Glutamatergic neuron (in vitro differentiated cells): ENCODE results near the gene DGAT2L6. TPM values are rescaled to one million over a fixed set of nuclear protein-coding genes. Genes with fewer than 3 reads are reported as not detected.

Experiments used
- DNase-seq: peaks from one replicate; pipeline ENCODE4 v3.0.0; 2022
- H3K27ac Mint-ChIP-seq: one replicate; pipeline ENCODE4 v1.8.0; 2020; ENCODE audit warnings: mild to moderate bottlenecking, mixed read lengths, inconsistent platforms; ENCODE audit not compliant: unreplicated experiment
- H3K27me3 Mint-ChIP-seq: one replicate; pipeline ENCODE4 v1.8.0; 2020; ENCODE audit warnings: mild to moderate bottlenecking, moderate library complexity, mixed read lengths, inconsistent platforms; ENCODE audit not compliant: unreplicated experiment
- H3K36me3 Mint-ChIP-seq: one replicate; pipeline ENCODE4 v1.8.0; 2020; ENCODE audit warnings: mild to moderate bottlenecking, mixed read lengths, inconsistent platforms; ENCODE audit not compliant: unreplicated experiment
- H3K4me1 Mint-ChIP-seq: one replicate; pipeline ENCODE4 v1.8.0; 2020; ENCODE audit warnings: mild to moderate bottlenecking, low read depth, mixed read lengths, inconsistent platforms; ENCODE audit not compliant: unreplicated experiment
- H3K4me3 Mint-ChIP-seq: one replicate; pipeline ENCODE4 v1.8.0; 2020; ENCODE audit warnings: mild to moderate bottlenecking, mixed read lengths, inconsistent platforms; ENCODE audit not compliant: unreplicated experiment
- H3K9me3 Mint-ChIP-seq: one replicate; pipeline ENCODE4 v1.8.0; 2020; ENCODE audit warnings: mild to moderate bottlenecking, moderate library complexity, mixed read lengths, inconsistent platforms; ENCODE audit not compliant: unreplicated experiment
- CTCF ChIP-seq: fragments of 200-600 bp; sonication (generic); IDR thresholded peaks from one replicate; pipeline ENCODE4 v1.5.0; 2021; ENCODE audit not compliant: partially characterized antibody, unreplicated experiment
- total RNA-seq: library from RNA; stranded (reverse); fragmentation: NEBNext Ultra II Directional; extraction: Animal tissue kit (Norgen Biotek cat#: 25700); gene quantifications from one replicate; pipeline ENCODE4 v1.2.1, GENCODE V29; 2021; ENCODE audit not compliant: unreplicated experiment

DGAT2L6 gene
- total RNA-seq, 1 donor from 2014 or later, result not detected

GRCh38 chrX:70166601-70167590, 10.4 kb upstream of the DGAT2L6 start:
- H3K9me3 Mint-ChIP-seq, result no peaks in the 10 kb centered on the region
- H3K4me3 Mint-ChIP-seq, result no peak overlapping the region
- peaks cover 15% of the 10 kb centered on the region for H3K4me1 Mint-ChIP-seq
- no peak for DNase-seq
- H3K27me3 Mint-ChIP-seq, result no peaks in the 10 kb centered on the region
- peak overlapping the region; percentile 17 for H3K27ac Mint-ChIP-seq
- TF ChIP-seq CTCF, result no peak
- H3K36me3 Mint-ChIP-seq, result no peaks in the 10 kb centered on the region

- Mint-ChIP-seq H3K27me3 (no peaks in the 10 kb centered on the region), H3K4me1 (peaks cover 17% of the 10 kb centered on the region), H3K27ac (peak overlapping the region; percentile 49), H3K4me3 (peak overlapping the region; percentile 65), H3K9me3 (no peaks in the 10 kb centered on the region), H3K36me3 (no peaks in the 10 kb centered on the region)
- no peak for TF ChIP-seq CTCF
- no peak for DNase-seq
Observed at GRCh38 chrX:70168238-70169188, 8.8 kb upstream of the DGAT2L6 start.

GRCh38 chrX:70169281-70169680, 8.0 kb upstream of the DGAT2L6 start:
- Mint-ChIP-seq H3K36me3 (no peaks in the 10 kb centered on the region), H3K27me3 (no peaks in the 10 kb centered on the region), H3K4me3 (no peak overlapping the region), H3K9me3 (no peaks in the 10 kb centered on the region), H3K27ac (no peak overlapping the region), H3K4me1 (peaks cover 17% of the 10 kb centered on the region)
- DNase-seq, result no peak
- no peak for TF ChIP-seq CTCF

- TF ChIP-seq CTCF, result no peak
- DNase-seq, result no peak
- Mint-ChIP-seq H3K27me3 (peaks cover 1% of the 10 kb centered on the region), H3K9me3 (no peaks in the 10 kb centered on the region), H3K4me3 (no peak overlapping the region), H3K4me1 (peaks cover 19% of the 10 kb centered on the region), H3K27ac (no peak overlapping the region), H3K36me3 (no peaks in the 10 kb centered on the region)
Observed at GRCh38 chrX:70171624-70172023, 5.7 kb upstream of the DGAT2L6 start.
